Peyer's patch (tissue), 4 donors: Measurements from ENCODE around the gene PRTG.

Experiments
- CTCF ChIP-seq, 6 experiments: fragments of 450-650 bp in 4 of 6; fragments of 200-600 bp in 2 of 6; sonication (generic) in 1 of 6; IDR thresholded peaks; one replicate each; pipeline ENCODE4 v1.5.1; 2017 to 2019; ENCODE audit warnings: antibody characterized with exemption in 6 of 6, mild to moderate bottlenecking in 3 of 6, moderate library complexity in 1 of 6
- POLR2A ChIP-seq, 2 donors: fragments of 450-650 bp; IDR thresholded peaks; one replicate each; pipeline ENCODE4 v1.5.1; 2017; ENCODE audit warnings: antibody characterized with exemption in 2 of 2, mild to moderate bottlenecking in 2 of 2, moderate library complexity in 2 of 2

- TF ChIP-seq CTCF (IDR thresholded peaks at IDR 0.05) = no peak
- TF ChIP-seq POLR2A (IDR thresholded peaks at IDR 0.05) = no peak
Measured at GRCh38 chr15:55738715-55739114, 4.2 kb downstream of the PRTG start.
